Esophagus (tissue), 2 donors: ENCODE data around the gene CAND2. TPM values are rescaled to one million over a fixed set of nuclear protein-coding genes. Genes with fewer than 3 reads are reported as not detected.

ENCODE experiments used
- H3K27ac ChIP-seq, 2 donors: one replicate each; pipeline ENCODE4 v1.5.1; 2013; ENCODE audit warnings: low read depth in 2 of 2, mild to moderate bottlenecking in 2 of 2, inconsistent platforms in 1 of 2, low read length in 1 of 2, moderate library complexity in 1 of 2
- H3K27me3 ChIP-seq, 2 donors: one replicate each; pipeline ENCODE4 v1.6.1; 2013; ENCODE audit warnings: low read length in 2 of 2, control low read depth in 1 of 2, mild to moderate bottlenecking in 1 of 2; ENCODE audit not compliant: insufficient read depth in 2 of 2, control insufficient read depth in 1 of 2
- H3K36me3 ChIP-seq, 2 donors: one replicate each; pipeline ENCODE4 v1.6.1; 2013; ENCODE audit warnings: low read length in 1 of 2; ENCODE audit not compliant: control insufficient read depth in 2 of 2, insufficient read depth in 2 of 2
- H3K4me1 ChIP-seq, 2 donors: one replicate each; pipeline ENCODE4 v1.6.1; 2013; ENCODE audit warnings: low read length in 1 of 2; ENCODE audit not compliant: control insufficient read depth in 2 of 2, insufficient read depth in 2 of 2
- H3K4me3 ChIP-seq, 2 donors: one replicate each; pipeline ENCODE4 v1.5.1; 2013; ENCODE audit warnings: low read length in 2 of 2, mild to moderate bottlenecking in 2 of 2, low read depth in 1 of 2, moderate library complexity in 1 of 2
- H3K9me3 ChIP-seq, 2 donors: one replicate each; pipeline ENCODE4 v1.6.1; 2013; ENCODE audit warnings: mild to moderate bottlenecking in 2 of 2, low read depth in 1 of 2, low read length in 1 of 2, moderate library complexity in 1 of 2; ENCODE audit not compliant: control insufficient read depth in 2 of 2, insufficient read depth in 1 of 2
- WGBS, 2 donors: extraction: QIAGEN DNeasy Blood & Tissue Kit; methylation state at CpG; one replicate each; pipeline ENCODE4 v1.1.7; 2013; 5-methylcytosine and 5-hydroxymethylcytosine counted together
- polyA plus RNA-seq, 2 donors: library from polyadenylated mRNA; stranded (reverse); fragments of 200-250 nt; gene quantifications; one replicate each; pipeline ENCODE4 v1.2.3, GENCODE V29; 2013
- donor health status: healthy with polysubstance abuse.
- donor health status: Bipolar disorder and iron deficiency.

Gene CAND2
- 1 to 10 TPM in 1 of 2 donors, under 1 TPM in 1; 0.84 to 1.2 TPM for polyA plus RNA-seq

- Histone ChIP-seq H3K4me3 (peak within 1 kb of the TSS; percentile 47 to 50), H3K27ac (peak within 1 kb of the TSS; percentile 49 to 75), H3K27me3 (no peaks in the 10 kb centered on the region), H3K9me3 (no peaks in the 10 kb centered on the region), H3K4me1 (no peaks in the 10 kb centered on the region), H3K36me3 (no peaks in the 10 kb centered on the region)
- 8 to 9% methylated on average over 55 to 61 of the region's 61 CpGs for WGBS, 2 donors
Observed at GRCh38 chr3:12796171-12797123, at the start of gene CAND2. Gene CAND2 (plus strand): TSS chr3:12796680. CDS start chr3:12796721, 41 bp downstream.

- peaks cover 0 to 10% of the 10 kb centered on the region in 2 donors for H3K36me3 ChIP-seq
- WGBS, 2 donors, result 93 to 96% methylated on average over 5 of the region's 5 CpGs
- peaks cover 0 to 3% of the 10 kb centered on the region in 2 donors for H3K4me1 ChIP-seq
- no peaks in the 10 kb centered on the region for H3K27me3 ChIP-seq
- no peaks in the 10 kb centered on the region for H3K9me3 ChIP-seq
- H3K27ac ChIP-seq, result no peak overlapping the region
- H3K4me3 ChIP-seq, result no peak overlapping the region
Observed at GRCh38 chr3:12748477-12748876, 48.0 kb upstream of the CAND2 start.

- 18 to 21% methylated on average over 3 of the region's 3 CpGs for WGBS, 2 donors
- Histone ChIP-seq H3K9me3 (no peaks in the 10 kb centered on the region), H3K36me3 (peaks cover 0 to 8% of the 10 kb centered on the region in 2 donors), H3K4me3 (no peak overlapping the region), H3K27ac (peak overlapping the region; percentile 23 to 82), H3K4me1 (peaks cover 0 to 3% of the 10 kb centered on the region in 2 donors), H3K27me3 (no peaks in the 10 kb centered on the region)
Observed at GRCh38 chr3:12750223-12750622, 46.3 kb upstream of the CAND2 start.

GRCh38 chr3:12750658-12751071, 45.8 kb upstream of the CAND2 start:
- Histone ChIP-seq H3K4me3 (no peak overlapping the region), H3K36me3 (peaks cover 0 to 8% of the 10 kb centered on the region in 2 donors), H3K9me3 (no peaks in the 10 kb centered on the region), H3K27ac (peak overlapping the region; percentile 23 to 82), H3K27me3 (no peaks in the 10 kb centered on the region), H3K4me1 (peaks cover 0 to 3% of the 10 kb centered on the region in 2 donors)
- WGBS, 2 donors, result 33 to 57% methylated on average over 4 of the region's 4 CpGs

- peaks cover 0 to 6% of the 10 kb centered on the region in 2 donors for H3K36me3 ChIP-seq
- H3K9me3 ChIP-seq, result no peaks in the 10 kb centered on the region
- H3K4me3 ChIP-seq, result no peak overlapping the region
- peaks cover 0 to 3% of the 10 kb centered on the region in 2 donors for H3K4me1 ChIP-seq
- H3K27me3 ChIP-seq, result no peaks in the 10 kb centered on the region
- 80 to 82% methylated on average over 5 of the region's 5 CpGs for WGBS, 2 donors
- peak overlapping the region in 1 of 2 donors; percentile 53 for H3K27ac ChIP-seq
Observed at GRCh38 chr3:12751571-12751970, 44.9 kb upstream of the CAND2 start.

- 51 to 52% methylated on average over 3 of the region's 3 CpGs for WGBS, 2 donors
- H3K4me3 ChIP-seq, result no peak overlapping the region
- peaks cover 0 to 4% of the 10 kb centered on the region in 2 donors for H3K36me3 ChIP-seq
- no peaks in the 10 kb centered on the region for H3K27me3 ChIP-seq
- H3K4me1 ChIP-seq, result peaks cover 0 to 3% of the 10 kb centered on the region in 2 donors
- peak overlapping the region; percentile 20 to 53 for H3K27ac ChIP-seq
- H3K9me3 ChIP-seq, result no peaks in the 10 kb centered on the region
Observed at GRCh38 chr3:12752102-12752501, 44.4 kb upstream of the CAND2 start.

- no peak overlapping the region for H3K4me3 ChIP-seq
- H3K27me3 ChIP-seq, result no peaks in the 10 kb centered on the region
- peak overlapping the region; percentile 86 to 92 for H3K27ac ChIP-seq
- WGBS, 2 donors, result 58 to 59% methylated on average over 2 of the region's 2 CpGs
- peaks cover 0 to 4% of the 10 kb centered on the region in 2 donors for H3K36me3 ChIP-seq
- H3K4me1 ChIP-seq, result peaks cover 0 to 3% of the 10 kb centered on the region in 2 donors
- H3K9me3 ChIP-seq, result no peaks in the 10 kb centered on the region
Observed at GRCh38 chr3:12752809-12753208, 43.7 kb upstream of the CAND2 start.

- 73 to 75% methylated on average over 9 of the region's 9 CpGs for WGBS, 2 donors
- H3K9me3 ChIP-seq, result no peaks in the 10 kb centered on the region
- peaks cover 0 to 4% of the 10 kb centered on the region in 2 donors for H3K36me3 ChIP-seq
- no peaks in the 10 kb centered on the region for H3K27me3 ChIP-seq
- peak overlapping the region in 1 of 2 donors; percentile 8 for H3K4me3 ChIP-seq
- H3K27ac ChIP-seq, result peak overlapping the region; percentile 86 to 92
- H3K4me1 ChIP-seq, result peaks cover 0 to 3% of the 10 kb centered on the region in 2 donors
Observed at GRCh38 chr3:12753275-12754028, 43.0 kb upstream of the CAND2 start.

- Histone ChIP-seq H3K4me1 (peaks cover 0 to 10% of the 10 kb centered on the region in 2 donors), H3K27me3 (no peaks in the 10 kb centered on the region), H3K27ac (peak overlapping the region; percentile 86 to 92), H3K4me3 (peak overlapping the region in 1 of 2 donors; percentile 17), H3K36me3 (peaks cover 0 to 3% of the 10 kb centered on the region in 2 donors), H3K9me3 (no peaks in the 10 kb centered on the region)
- 92 to 100% methylated on average over 1 of the region's 1 CpG for WGBS, 2 donors
Observed at GRCh38 chr3:12754313-12754712, 42.2 kb upstream of the CAND2 start.
